Measurements from ENCODE around the gene HECTD1.
"Not testable (repeated sequence)": the region's sequence is repeated elsewhere in the genome, so short reads cannot be mapped to it uniquely, and the experiment has no call there.

HECTD1 gene

DNA sequence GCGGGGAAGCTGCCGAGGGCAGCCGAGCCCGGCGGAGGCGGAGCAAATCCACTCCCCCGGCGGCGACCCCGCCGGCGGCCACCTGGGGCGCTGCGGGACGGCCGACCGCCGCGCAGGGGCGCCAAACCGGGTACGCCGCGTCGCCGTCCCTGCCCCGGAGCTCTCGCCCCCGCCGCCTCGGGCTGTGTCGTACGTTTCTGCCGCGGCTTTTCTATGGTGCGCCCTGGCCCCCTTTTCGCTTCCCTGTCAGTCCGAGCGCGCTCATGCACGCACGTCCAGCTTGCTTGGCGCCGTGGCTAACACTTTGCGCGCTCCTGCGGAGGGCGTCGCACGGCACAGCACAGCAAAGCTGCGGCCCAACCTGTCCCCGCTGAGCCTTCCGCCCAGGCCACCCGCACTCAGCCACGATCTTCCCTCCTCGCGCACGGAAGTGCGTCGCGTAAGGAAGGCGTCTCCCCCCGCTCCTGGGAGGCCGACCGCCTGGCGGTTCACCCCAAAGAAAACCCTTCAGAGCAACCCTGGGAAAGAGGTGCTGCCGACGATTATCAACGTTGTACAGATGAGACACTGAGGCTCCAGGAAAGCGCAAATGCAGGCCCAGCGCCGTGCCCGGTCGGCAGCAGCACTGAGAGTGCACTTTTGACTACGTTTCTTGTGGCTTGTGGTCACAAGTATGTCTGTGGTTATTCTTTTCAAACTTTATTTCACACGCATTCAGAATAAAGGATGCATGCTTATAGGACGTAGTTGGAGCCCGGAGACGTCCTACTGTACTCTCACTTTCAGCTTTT is at the start of gene HECTD1:
Gene HECTD1, minus strand, starts transcription at position 39 of the 791 bp plus-strand sequence. CDS start 1,857 bp downstream, outside the sequence.
- DNase-seq (ENCODE audit: low read depth in 2 of 2), result peak; percentile 68 to 69

DNA sequence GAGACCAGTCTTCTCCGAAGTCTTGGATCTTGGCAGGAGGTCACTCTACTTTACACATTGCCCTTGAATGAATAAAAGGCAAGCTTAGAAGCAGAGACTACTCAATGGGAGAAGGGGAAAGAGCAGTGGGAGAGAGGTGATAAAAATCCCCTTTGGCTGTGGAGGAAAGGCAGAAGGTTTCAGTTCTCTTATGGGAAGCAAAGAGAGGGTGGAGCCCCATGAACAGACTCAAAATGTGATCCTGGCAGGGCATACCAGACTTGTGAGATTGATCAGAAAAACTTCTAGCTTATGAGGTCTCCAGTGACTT is 49.6 kb upstream of the HECTD1 start:
- no peak for DNase-seq (ENCODE audit: low read depth in 2 of 2)

DNA sequence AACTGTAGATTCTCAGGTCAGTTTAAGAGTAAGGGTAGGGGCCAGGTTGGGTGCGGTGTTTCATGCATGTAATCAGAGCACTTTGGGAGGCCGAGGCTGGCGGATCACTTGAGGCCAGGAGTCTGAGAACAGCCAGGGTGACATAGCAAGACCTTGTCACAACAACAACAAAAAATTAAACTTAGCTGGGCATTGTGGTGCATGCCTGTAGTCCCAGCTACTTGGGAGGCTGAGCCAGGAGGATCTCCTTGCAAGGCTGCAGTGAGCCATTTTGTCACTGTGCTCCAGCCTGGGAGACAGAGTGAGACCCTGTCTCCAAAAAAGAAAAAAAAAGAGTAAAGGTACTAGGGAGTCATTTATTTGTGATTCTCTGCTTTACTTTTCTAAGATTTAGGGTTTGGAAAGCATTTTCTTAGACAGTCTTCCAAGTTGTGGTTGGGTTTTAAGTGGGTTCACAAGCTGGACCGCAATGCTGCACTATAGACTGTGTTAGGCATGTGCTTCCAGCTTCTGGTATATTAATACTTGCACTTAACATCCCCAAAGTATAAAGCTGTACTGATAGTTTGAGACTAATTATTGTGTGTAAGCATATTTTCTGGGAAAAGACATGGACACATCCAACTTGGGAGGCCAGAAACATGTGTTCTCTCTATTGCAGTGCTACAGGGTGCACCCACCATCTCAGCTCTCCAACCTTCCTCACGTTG is 49.1 kb upstream of the HECTD1 start:
- DNase-seq (ENCODE audit: low read depth in 2 of 2), result no peak

DNA sequence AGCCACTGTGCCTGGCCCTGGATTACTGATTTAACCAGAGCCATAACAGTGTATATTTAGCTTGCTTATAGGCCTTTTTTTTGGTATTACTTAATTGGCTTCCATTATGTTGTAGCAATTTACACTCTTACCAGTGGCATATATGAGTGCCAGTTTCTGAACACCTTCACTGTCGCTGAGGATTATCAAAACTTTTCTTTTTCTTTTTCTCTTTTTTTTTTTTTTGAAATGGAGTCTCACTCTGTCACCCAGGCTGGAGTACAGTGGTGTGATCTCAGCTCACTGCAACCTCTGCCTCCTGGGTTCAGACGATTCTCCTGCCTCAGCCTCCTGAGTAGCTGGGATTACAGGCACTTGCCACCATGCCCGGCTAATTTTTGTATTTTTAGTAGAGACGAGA is 48.3 kb upstream of the HECTD1 start:
- not testable (repeated sequence) for DNase-seq (ENCODE audit: low read depth in 2 of 2)

DNA sequence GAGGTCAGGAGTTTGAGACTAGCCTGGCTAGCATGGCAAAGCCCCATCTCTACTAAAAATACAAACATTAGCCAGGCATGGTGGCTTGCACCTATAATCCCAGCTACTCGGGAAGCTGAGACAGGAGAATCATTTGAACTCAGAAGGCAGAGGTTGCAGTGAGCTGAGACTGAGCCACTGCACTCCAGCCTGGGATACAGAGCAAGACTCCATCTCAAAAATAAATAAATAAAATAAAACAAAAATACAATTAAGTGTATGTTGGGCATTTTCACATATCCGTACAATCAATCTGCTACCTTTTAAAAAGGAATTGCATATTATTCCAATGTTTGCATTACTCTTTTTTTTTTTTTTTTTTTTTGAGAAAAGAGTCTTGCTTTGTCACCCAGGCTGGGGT is 47.7 kb upstream of the HECTD1 start:
- DNase-seq (ENCODE audit: low read depth in 2 of 2), result no peak

DNA sequence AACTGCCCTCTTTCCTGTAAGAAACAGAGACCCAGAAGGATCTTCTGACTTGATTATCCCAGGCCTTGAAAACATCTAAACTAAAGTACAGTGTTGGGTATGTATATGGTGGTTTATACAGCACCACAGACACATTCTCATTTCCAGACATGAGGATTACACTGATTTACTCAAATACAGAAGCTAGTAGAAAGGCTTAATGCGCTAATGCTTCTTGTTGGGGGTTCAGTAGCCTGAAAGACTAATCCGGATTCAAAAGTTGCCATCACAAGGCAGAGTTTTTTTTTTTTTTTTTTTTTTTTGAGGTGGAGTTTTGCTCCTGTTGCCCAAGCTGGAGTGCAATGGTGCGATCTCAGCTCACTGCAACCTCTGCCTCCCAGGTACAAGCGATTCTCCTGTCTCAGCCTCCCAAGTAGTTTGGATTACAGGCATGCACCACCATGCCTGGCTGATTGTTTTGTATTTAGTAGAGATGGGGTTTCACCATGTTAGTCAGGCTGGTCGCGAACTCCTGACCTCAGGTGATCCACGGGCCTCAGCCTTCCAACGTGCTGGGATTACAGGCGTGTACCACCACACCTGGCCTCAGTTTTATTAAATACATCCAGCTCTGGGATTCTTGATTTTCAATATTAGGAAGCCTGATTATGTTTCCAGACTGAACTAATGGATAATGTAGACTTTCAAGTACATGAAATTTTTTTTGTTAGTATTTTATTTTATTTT is 46.3 kb upstream of the HECTD1 start:
- no peak for DNase-seq (ENCODE audit: low read depth in 2 of 2)

DNA sequence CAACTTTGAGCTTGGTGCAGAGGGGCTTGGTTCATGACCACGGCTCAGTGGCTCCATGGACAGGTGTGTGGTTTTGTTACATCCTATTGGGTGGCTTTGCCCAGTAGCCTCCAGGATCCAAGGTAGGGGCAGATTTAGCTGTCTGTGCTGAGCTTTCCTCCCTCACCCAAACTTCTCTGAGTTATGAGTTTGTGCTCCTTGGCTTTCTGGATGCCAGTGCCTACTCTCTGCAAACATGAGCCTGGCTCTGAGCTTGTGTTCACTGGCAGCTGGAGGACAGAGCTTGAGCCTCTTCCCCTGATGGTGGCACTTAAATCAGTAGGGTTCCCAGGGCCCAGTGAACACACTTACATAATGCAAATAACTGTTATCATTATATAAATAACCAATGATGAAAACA is 45.3 kb upstream of the HECTD1 start:
- DNase-seq (ENCODE audit: low read depth in 2 of 2), result no peak

DNA sequence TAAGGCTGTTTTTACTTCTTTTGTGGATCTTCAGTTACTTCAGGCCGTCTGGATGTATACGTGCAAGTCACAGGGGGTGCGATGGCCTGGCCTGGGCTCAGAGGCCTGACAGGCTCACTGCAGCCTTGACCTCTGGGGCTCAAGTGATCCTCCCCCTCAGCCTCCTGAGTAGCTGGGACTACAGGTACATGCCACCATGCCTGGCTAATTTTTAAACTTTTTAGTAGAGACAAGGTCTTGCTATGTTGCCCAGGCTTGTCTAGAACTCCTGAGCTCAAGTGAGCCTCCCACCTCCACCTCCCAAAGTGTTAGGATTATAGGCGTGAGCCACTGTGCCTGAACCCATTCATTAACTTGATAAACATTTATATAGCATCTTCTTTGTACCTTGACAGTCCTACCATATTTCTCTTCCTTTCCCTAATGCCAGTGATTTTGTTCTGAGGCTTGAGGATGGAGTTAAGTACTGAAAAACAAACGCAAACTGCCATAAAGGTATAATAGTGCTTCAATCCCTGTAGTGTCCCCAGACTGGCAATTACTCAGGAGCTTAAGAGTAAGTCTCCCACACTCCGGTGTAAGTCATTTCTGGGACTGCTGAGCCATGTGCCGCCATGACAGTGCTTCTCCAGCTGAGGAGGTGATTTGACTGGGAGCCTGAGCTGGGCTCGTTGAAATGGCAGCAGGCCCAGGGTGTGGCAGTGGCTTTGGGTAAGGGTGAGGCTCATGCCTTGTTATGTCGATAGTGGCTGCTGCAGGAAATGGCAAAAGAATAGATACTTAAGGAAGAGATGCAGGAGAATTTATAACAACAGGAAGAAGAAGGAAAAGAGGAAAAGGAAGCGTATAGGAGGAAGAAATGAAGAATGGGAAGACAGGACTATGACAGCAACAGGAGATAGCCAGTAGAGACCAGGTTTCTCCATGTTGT is 43.7 kb upstream of the HECTD1 start:
- no peak for DNase-seq (ENCODE audit: low read depth in 2 of 2)

DNA sequence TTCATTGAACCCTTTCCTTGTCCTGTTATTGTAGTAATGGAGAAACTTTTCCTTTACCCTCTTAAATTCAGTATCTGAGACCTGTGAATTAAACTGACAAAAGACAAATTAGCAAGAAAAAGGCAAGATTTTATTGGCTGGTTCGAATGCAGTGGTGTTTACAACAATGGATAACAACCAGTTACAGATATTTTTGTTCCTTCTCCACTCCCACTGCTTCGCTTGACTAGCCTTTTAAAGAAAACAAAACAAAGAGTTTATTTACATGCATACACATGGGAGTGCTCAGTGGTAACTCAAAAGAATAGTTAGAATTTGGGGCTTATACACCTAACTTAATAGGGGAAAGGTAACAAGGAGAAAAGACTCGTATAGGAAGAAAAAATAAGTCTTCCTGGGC is 37.0 kb upstream of the HECTD1 start:
- no peak for DNase-seq (ENCODE audit: low read depth in 2 of 2)

DNA sequence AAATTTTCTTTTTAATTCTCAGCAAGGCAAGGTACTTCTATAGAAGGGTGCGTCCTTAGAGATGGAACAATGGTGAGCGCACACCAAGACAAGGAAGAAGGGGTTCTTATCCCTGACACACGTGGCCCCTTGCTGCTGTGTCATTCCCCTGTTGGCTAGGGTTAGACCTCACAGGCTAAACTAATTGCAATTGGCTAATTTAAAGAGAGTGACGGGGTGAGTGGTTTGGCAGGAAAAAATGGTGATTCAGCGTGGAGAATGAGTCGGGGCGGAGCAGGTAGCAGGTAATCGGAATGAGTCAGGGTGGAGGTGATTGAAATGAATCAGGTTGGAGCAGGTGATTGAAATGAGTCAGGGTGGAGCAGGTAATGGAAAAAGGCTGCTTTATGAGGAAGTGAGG is 36.3 kb upstream of the HECTD1 start:
- no peak for DNase-seq (ENCODE audit: low read depth in 2 of 2)

DNA sequence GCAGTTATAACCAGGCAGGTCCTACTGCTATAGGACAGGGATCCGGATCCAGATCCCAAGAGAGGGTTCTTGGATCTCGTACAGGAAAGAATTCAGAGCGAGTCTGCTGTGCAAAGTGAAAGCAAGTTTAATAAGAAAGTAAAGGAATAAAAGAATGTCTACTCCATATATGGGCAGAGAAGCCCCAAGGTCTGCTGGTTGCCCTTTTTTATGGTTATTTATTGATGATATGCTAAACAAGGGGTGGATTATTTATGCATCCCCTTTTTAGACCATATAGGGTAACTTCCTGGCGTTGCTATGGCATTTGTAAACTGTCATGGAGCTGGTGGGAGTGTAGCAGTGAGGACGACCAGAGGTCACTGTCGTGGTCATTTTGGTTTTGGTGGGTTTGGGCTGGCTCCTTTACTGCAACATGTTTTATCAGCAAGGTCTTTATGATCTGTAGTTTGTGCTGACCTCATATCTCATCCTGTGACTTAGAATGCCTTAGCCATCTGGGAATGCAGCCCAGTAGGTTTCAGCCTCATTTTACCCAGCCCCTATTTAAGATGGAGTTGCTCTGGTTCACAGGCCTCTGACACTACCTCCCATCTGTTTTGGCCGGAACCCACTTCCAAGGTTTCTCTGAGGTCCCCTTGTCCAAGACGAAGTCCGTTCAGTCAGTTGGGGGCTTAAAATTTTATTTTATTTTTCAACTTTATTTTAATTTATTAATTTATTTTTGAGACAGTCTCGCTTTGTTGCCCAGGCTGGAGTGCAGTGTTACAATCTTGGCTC is 34.8 kb upstream of the HECTD1 start:
- not testable (repeated sequence) for DNase-seq (ENCODE audit: low read depth in 2 of 2)

DNA sequence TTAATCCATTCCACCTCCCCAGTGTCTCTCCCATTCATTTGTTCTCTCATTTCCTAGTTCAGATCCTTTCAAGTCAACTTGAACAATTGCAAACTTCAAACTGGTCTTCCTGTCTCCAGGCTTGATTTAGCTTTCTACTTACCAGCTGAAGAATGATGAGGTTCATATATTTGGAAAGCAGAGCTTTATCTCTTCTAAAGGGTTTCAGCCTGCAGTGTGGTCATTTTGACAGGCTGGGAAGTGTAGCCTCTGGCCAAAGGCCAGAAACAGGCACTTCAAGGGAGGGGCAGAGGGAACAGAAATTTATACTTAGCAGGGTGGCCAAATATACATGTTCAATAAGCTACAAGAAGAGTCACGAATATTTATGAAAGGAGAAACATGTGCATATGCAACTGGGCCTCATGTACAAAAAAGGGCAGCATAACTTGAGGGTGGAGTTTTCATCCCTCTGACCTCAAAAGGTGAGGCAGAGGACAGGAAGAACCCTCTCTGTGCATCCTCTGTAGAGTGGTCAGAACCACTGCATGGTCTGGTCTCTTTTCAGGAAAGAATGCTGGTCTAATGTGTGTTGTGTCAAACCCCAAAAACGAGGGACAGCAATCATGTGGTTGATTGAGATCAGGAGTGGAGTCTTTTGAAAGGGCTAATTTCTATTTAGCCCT is 34.0 kb upstream of the HECTD1 start:
- DNase-seq (ENCODE audit: low read depth in 2 of 2), result no peak

DNA sequence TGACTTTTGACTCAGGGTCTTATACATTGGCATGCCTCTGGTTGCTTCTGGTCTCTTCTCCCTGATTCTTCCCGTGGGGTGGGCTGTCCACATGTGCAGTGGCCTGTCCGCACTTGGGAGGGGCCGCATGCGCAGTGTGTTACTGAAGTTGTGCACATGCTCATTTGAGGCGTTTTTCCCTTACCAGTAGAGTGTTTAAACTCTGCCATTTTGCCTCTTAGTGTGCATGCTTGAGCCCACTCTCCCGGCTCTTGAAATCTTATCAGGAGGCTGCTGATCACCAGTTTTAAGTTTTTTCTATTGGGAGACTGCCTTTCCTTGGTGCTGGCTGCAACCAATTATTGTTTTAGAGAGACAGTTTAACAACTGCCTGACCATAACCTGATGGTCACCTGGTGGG is 32.1 kb upstream of the HECTD1 start:
- DNase-seq (ENCODE audit: low read depth in 2 of 2), result no peak

DNA sequence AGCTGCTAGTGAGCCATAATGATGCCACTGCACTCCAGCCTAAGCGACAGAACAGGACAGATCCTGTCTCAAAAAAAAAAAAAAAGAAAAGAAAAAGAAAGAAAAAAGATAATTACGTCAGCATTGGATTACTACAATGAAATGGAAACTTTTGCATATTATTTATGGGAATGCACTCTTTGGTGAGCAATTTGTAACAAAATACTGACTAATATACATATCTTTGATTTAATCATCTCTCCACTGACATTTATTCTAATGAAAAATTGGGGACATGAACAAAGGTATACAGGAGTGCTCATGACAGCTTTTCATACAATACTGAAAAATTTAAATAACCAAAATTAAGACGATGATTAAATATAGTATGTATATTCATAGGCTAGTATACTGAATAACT is 27.9 kb upstream of the HECTD1 start:
- no peak for DNase-seq (ENCODE audit: low read depth in 2 of 2)

DNA sequence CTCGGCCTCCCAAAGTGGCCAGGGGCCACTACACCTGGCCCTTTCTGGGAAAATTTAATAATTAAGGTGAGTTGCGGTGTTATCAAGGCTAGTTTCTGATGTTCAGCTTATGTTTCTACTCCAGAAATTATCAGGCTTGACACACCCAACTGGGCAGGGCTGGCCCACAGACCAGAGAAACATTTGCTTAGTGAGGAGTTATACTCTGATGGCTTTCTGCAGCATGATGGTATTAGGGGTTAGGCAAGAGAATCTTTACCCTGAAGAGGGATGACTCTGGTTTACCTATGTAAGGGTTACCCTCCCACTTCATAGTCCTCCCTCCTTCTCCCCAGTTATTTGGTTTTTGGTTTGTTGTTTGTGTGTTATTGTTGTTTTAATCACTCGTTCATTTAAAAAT is 24.5 kb upstream of the HECTD1 start:
- DNase-seq (ENCODE audit: low read depth in 2 of 2), result no peak

DNA sequence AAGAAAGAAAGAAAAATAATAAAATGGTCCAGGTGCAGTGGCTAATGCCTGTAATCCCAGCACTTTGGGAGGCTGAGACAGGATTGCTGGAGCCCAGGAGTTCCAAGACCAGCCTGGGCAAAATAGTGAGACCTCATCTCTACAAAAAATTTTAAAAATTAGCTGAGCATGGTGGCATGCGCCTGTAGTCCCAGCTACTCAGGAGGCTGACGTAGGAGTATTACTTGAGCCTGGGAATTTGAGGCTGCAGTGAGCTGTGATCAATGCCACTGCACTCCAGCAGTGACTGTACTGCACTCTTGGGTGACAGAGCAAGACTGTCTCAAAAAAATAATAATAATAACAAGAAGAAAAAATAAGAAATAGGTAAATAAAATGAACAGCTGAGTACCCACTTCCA is 23.7 kb upstream of the HECTD1 start:
- not testable (repeated sequence) for DNase-seq (ENCODE audit: low read depth in 2 of 2)

DNA sequence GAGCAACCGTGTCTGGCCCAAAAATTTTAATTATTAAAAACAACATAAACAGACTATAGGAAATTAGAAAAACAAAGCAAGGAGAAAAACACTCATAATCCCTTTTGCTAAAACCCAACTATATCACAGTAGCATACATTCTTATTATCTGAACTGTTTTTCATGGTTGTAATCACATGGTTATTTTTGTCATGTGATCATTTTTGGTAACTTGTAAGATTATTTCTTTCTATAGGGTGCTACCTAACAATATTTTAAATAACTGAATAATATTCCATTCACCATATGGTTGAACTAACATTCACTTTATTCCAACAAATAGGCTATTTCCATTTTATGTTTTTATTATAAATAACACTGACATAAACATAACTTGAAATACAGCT is 23.0 kb upstream of the HECTD1 start:
- no peak for DNase-seq (ENCODE audit: low read depth in 2 of 2)

DNA sequence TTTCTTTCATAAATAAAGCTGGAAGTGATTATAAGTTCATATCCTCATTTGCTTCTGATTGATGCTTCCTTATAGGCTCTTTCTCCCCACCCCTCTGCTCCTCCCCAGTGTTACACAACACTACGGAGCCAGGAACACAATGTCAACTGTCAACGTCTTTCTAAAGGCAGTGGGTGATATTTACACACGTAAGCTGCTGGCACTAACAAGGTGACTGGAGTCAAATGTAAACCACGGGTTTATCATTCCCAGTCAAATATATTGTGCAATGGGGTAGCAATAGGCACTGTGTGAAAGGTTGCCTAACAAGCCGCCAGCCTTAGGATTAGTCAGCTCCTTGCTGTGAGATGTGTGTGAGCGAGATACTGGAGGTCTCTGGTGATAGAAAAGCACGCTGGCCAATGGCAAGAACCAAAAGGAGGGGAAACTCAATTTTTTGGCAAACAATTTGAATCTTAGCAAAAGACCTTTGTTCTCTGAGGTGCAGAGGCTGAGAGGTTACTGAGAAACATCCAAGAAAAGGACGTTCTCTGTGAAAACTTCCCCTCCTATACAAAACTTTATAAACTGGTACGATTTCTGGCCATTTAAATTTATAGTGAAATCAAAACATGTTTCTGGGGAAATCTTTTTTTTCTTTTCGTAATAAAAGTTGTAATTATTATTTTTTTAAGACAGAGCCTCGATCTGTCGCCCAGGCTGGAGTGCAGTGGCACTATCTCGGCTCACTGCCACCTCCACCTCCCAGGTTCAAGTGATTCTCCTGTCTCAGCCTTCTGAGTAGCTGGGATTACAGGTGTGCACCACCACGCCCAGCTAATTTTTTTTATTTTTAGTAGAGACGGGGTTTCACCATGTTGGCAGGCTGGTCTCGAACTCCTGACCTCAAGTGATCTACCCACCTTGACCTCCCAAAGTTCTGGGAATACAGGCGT is 22.3 kb upstream of the HECTD1 start:
- peak; percentile 79 to 82 for DNase-seq (ENCODE audit: low read depth in 2 of 2)

DNA sequence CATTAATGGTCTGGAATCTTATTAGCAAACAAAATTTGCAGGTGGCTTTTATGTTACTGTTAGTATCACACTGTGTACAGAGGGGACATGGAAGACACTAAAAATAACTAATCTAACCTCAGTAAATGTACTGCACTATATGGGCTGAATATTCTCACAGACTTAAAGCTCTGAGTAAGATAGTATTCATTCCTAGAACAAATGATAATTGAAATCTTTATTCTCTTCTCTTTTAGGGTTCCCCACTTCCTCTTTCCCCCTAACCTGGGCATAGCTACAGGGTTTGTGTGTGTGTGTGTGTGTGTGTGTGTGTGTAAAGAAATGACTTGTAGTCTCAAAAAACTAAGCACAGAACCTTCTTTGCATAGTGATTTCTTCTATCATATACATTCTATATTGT is 21.4 kb upstream of the HECTD1 start:
- DNase-seq (ENCODE audit: low read depth in 2 of 2), result no peak
